ENCODE data around the gene ZNF892. TPM values are rescaled to one million over a fixed set of nuclear protein-coding genes. Genes with fewer than 3 reads are reported as not detected.

Gene ZNF892
- polyA plus RNA-seq, 3 donors: 0.15 to 0.73 (median 0.23) TPM

- H3K36me3 ChIP-seq (replicated peaks in 1 of 2; ENCODE audit: control insufficient read depth in 1 of 2, insufficient read depth in 2 of 2, low read length in 2 of 2): peaks cover 7 to 53% of the 10 kb centered on the region in 2 donors
- intact Hi-C loops (cut with micrococcal nuclease): no loop called here
- H3K36me3 Mint-ChIP-seq: peaks cover 35 to 38% of the 10 kb centered on the region in 2 donors
These were observed 7.8 kb downstream of the ZNF892 start for GRCh38 chr2:95215018-95215612.

GRCh38 chr2:95220449-95220848 is 13.1 kb downstream of the ZNF892 start:
- TF ChIP-seq, protein P1, sequence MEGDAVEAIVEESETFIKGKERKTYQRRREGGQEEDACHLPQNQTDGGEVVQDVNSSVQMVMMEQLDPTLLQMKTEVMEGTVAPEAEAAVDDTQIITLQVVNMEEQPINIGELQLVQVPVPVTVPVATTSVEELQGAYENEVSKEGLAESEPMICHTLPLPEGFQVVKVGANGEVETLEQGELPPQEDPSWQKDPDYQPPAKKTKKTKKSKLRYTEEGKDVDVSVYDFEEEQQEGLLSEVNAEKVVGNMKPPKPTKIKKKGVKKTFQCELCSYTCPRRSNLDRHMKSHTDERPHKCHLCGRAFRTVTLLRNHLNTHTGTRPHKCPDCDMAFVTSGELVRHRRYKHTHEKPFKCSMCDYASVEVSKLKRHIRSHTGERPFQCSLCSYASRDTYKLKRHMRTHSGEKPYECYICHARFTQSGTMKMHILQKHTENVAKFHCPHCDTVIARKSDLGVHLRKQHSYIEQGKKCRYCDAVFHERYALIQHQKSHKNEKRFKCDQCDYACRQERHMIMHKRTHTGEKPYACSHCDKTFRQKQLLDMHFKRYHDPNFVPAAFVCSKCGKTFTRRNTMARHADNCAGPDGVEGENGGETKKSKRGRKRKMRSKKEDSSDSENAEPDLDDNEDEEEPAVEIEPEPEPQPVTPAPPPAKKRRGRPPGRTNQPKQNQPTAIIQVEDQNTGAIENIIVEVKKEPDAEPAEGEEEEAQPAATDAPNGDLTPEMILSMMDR (IDR thresholded peaks at IDR 0.05): no peak
- H3K36me3 Mint-ChIP-seq: peaks cover 4 to 5% of the 10 kb centered on the region in 2 donors
- WGBS (ENCODE audit: insufficient coverage): 80% methylated on average over 1 of the region's 3 CpGs
- H3K36me3 ChIP-seq (replicated peaks in 1 of 2; ENCODE audit: control insufficient read depth in 1 of 2, insufficient read depth in 2 of 2, low read length in 2 of 2): peaks cover 0 to 4% of the 10 kb centered on the region in 2 donors
- H3K27ac Mint-ChIP-seq: no peak overlapping the region
- H3K27me3 Mint-ChIP-seq (ENCODE audit: low read depth in 3 of 3): peaks cover 0 to 2% (median 0%) of the 10 kb centered on the region in 3 donors
- no peaks in the 10 kb centered on the region for H3K27me3 ChIP-seq (ENCODE audit: control insufficient read depth in 2 of 2, insufficient read depth in 2 of 2, low read length in 2 of 2)
- no peaks in the 10 kb centered on the region for H3K4me1 ChIP-seq (ENCODE audit: control insufficient read depth in 1 of 2, insufficient read depth in 2 of 2, low read length in 2 of 2)
- intact Hi-C loops (cut with micrococcal nuclease): no loop called here
- no peaks in the 10 kb centered on the region for H3K4me1 Mint-ChIP-seq
- no peak overlapping the region for H3K4me3 ChIP-seq (replicated peaks in 1 of 3; ENCODE audit: low read depth in 2 of 3, low read length in 3 of 3)
- no peak overlapping the region for H3K27ac ChIP-seq (ENCODE audit: low read depth in 1 of 2, low read length in 2 of 2)
- no peak overlapping the region for H2AFZ ChIP-seq (ENCODE audit: insufficient read depth, low read depth, low read length, poor library complexity, severe bottlenecking)
- H4K20me1 ChIP-seq (ENCODE audit: insufficient read depth, low read length): no peaks in the 10 kb centered on the region
- DNase-seq: no peak
- H3K4me3 Mint-ChIP-seq: no peak overlapping the region
- no peak overlapping the region for H3K4me2 ChIP-seq (replicated peaks; ENCODE audit: extremely low read depth, low read length, poor library complexity, severe bottlenecking)
- H3K9me3 Mint-ChIP-seq: peaks cover 39 to 84% (median 72%) of the 10 kb centered on the region in 7 donors
- no peaks in the 10 kb centered on the region for H3K79me2 ChIP-seq (ENCODE audit: insufficient read depth, low read length)
- H3K9ac ChIP-seq (ENCODE audit: insufficient read depth, low read length, poor library complexity, severe bottlenecking): no peak overlapping the region
- H3K9me3 ChIP-seq (replicated peaks in 1 of 2; ENCODE audit: control insufficient read depth in 1 of 2, insufficient read depth in 1 of 2, low read length in 2 of 2): peaks cover 48 to 84% of the 10 kb centered on the region in 2 donors

More at GRCh38 chr2:95215018-95215612, 7.8 kb downstream of the ZNF892 start:
- H3K4me1 Mint-ChIP-seq: no peaks in the 10 kb centered on the region
- peaks cover 44 to 93% of the 10 kb centered on the region in 2 donors for H3K9me3 ChIP-seq (replicated peaks in 1 of 2; ENCODE audit: control insufficient read depth in 1 of 2, insufficient read depth in 1 of 2, low read length in 2 of 2)
- no peak overlapping the region for H3K27ac ChIP-seq (ENCODE audit: low read depth in 1 of 2, low read length in 2 of 2)
- H3K9ac ChIP-seq (ENCODE audit: insufficient read depth, low read length, poor library complexity, severe bottlenecking): no peak overlapping the region
- H3K27me3 ChIP-seq (ENCODE audit: control insufficient read depth in 2 of 2, insufficient read depth in 2 of 2, low read length in 2 of 2): no peaks in the 10 kb centered on the region
- no peak overlapping the region for H2AFZ ChIP-seq (ENCODE audit: insufficient read depth, low read depth, low read length, poor library complexity, severe bottlenecking)
- no peaks in the 10 kb centered on the region for H4K20me1 ChIP-seq (ENCODE audit: insufficient read depth, low read length)
- no peak overlapping the region for H3K4me2 ChIP-seq (replicated peaks; ENCODE audit: extremely low read depth, low read length, poor library complexity, severe bottlenecking)
- no peak overlapping the region for H3K27ac Mint-ChIP-seq
- H3K9me3 Mint-ChIP-seq: peaks cover 65 to 93% (median 88%) of the 10 kb centered on the region in 7 donors
- no peak for DNase-seq
- H3K4me1 ChIP-seq (ENCODE audit: control insufficient read depth in 1 of 2, insufficient read depth in 2 of 2, low read length in 2 of 2): no peaks in the 10 kb centered on the region
- TF ChIP-seq, protein P1 (IDR thresholded peaks at IDR 0.05): no peak
- no peaks in the 10 kb centered on the region for H3K79me2 ChIP-seq (ENCODE audit: insufficient read depth, low read length)
- 100% methylated on average over 3 of the region's 6 CpGs for WGBS (ENCODE audit: insufficient coverage)
- H3K4me3 Mint-ChIP-seq: no peak overlapping the region
- peak overlapping the region in 1 of 3 experiments; percentile 26 for H3K4me3 ChIP-seq (replicated peaks in 1 of 3; ENCODE audit: low read depth in 2 of 3, low read length in 3 of 3)
- H3K27me3 Mint-ChIP-seq (ENCODE audit: low read depth in 3 of 3): peaks cover 0 to 2% (median 2%) of the 10 kb centered on the region in 3 donors

All from CD14-positive monocyte (primary cell).